Stomach (tissue), 4 donors: Measurements from ENCODE around the gene SLC25A33.

ENCODE experiments used
- EP300 ChIP-seq: sonication (generic); formaldehyde crosslinking; IDR thresholded peaks from one replicate; pipeline ENCODE4 v1.6.1; 2017; ENCODE audit warnings: antibody characterized with exemption
- POLR2A ChIP-seq, 4 donors: fragments of 450-650 bp; IDR thresholded peaks; one replicate each; pipeline ENCODE4 v1.6.1; 2016; ENCODE audit warnings: antibody characterized with exemption in 4 of 4, control low read depth in 2 of 4, mild to moderate bottlenecking in 1 of 4, moderate library complexity in 1 of 4
- TF ChIP-seq, protein P1 (sequence below), 7 experiments: fragments of 450-650 bp in 4 of 7; fragments of 200-600 bp in 3 of 7; sonication (generic) in 3 of 7; IDR thresholded peaks; one replicate each; pipeline ENCODE4 v1.5.1; 2016 to 2019; ENCODE audit warnings: antibody characterized with exemption in 7 of 7, control low read depth in 2 of 7, mild to moderate bottlenecking in 1 of 7

- TF ChIP-seq, protein P1, sequence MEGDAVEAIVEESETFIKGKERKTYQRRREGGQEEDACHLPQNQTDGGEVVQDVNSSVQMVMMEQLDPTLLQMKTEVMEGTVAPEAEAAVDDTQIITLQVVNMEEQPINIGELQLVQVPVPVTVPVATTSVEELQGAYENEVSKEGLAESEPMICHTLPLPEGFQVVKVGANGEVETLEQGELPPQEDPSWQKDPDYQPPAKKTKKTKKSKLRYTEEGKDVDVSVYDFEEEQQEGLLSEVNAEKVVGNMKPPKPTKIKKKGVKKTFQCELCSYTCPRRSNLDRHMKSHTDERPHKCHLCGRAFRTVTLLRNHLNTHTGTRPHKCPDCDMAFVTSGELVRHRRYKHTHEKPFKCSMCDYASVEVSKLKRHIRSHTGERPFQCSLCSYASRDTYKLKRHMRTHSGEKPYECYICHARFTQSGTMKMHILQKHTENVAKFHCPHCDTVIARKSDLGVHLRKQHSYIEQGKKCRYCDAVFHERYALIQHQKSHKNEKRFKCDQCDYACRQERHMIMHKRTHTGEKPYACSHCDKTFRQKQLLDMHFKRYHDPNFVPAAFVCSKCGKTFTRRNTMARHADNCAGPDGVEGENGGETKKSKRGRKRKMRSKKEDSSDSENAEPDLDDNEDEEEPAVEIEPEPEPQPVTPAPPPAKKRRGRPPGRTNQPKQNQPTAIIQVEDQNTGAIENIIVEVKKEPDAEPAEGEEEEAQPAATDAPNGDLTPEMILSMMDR (IDR thresholded peaks at IDR 0.05), result no peak
- TF ChIP-seq EP300 (no peak), POLR2A (IDR thresholded peaks at IDR 0.05) (no peak)
Observed at GRCh38 chr1:9631613-9632012, 92.3 kb downstream of the SLC25A33 start.
